OCI-LY1 (cell line): Measurements from ENCODE around the gene PATL1.

Experiments used
- EZH2 ChIP-seq: fragments of 200-600 bp; sonication (generic), shearing (Covaris generic); IDR thresholded peaks from 2 replicates; pipeline ENCODE4 v1.8.0; 2017; ENCODE audit warnings: borderline replicate concordance, mixed run types, mild to moderate bottlenecking, antibody characterized with exemption, low read length, moderate library complexity, mixed read lengths
- TF ChIP-seq, protein P1 (sequence below): fragments of 200-600 bp; sonication (generic), shearing (Covaris generic); IDR thresholded peaks from 2 replicates; pipeline ENCODE4 v1.5.1; 2017; ENCODE audit warnings: mild to moderate bottlenecking, antibody characterized with exemption, low read length, moderate library complexity, mixed read lengths

DNA sequence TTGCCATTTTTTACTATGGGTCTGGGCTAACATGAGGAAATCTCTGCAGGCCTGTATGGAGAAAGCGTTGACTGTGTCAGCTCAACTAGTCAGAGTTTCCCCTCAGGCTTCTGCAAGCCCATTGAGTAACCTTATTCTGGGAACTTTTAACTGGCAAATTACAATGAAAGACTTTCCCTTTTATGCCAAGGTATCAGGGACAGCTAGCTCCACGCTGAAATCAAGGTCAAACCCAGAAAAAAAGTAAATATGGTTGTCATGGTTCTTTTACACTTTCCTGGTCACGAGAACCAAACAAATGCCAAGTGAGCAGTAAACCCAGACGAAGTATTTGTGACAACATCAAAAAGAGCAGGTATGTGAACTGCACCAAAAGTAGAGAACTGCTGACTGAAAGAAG, 67.0 kb downstream of the PATL1 start:
- TF ChIP-seq, protein P1, sequence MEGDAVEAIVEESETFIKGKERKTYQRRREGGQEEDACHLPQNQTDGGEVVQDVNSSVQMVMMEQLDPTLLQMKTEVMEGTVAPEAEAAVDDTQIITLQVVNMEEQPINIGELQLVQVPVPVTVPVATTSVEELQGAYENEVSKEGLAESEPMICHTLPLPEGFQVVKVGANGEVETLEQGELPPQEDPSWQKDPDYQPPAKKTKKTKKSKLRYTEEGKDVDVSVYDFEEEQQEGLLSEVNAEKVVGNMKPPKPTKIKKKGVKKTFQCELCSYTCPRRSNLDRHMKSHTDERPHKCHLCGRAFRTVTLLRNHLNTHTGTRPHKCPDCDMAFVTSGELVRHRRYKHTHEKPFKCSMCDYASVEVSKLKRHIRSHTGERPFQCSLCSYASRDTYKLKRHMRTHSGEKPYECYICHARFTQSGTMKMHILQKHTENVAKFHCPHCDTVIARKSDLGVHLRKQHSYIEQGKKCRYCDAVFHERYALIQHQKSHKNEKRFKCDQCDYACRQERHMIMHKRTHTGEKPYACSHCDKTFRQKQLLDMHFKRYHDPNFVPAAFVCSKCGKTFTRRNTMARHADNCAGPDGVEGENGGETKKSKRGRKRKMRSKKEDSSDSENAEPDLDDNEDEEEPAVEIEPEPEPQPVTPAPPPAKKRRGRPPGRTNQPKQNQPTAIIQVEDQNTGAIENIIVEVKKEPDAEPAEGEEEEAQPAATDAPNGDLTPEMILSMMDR: no peak
- TF ChIP-seq EZH2: no peak
